Measurements from ENCODE around the gene SLX4. TPM values are rescaled to one million over a fixed set of nuclear protein-coding genes. Genes with fewer than 3 reads are reported as not detected.

The SLX4 gene
- total RNA-seq, 1 experiment from 2014 or later, result 7.0 TPM

DNA sequence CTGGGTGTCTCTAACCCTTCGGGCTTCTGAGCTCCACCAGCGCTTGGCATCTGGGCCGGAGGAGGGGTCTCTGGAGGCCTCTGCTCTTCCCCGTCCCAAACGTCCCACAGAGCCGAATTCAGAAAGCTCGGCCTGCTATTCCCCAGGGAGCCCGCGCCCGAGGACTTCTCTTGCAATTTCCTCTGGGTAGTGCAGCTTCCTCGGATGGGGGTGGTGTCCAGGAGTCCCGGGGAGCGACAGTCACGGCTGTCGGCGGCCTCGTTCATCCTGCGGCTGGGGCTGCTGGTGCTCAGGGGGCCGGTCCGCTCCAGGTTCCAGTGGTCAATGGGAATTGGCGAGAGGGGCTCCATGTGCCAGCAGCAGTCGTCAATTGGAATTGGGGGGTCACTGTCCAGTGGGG, 22.4 kb downstream of the SLX4 start:
- Histone ChIP-seq H3K9me2 (ENCODE audit: insufficient read depth) (no peaks in the 10 kb centered on the region), H4K20me1 (ENCODE audit: insufficient read depth) (no peaks in the 10 kb centered on the region), H3K9ac (ENCODE audit: low read length) (no peak overlapping the region), H3K4me3 (replicated peaks in 1 of 2; ENCODE audit: low read depth in 1 of 2, low read length in 2 of 2) (no peak overlapping the region), H3K27ac (ENCODE audit: low read depth, low read length) (no peak overlapping the region), H3K79me2 (ENCODE audit: insufficient read depth, low read length) (no peaks in the 10 kb centered on the region), H2AFZ (ENCODE audit: low read depth, low read length, poor library complexity, severe bottlenecking) (no peak overlapping the region), H3K9me3 (ENCODE audit: control insufficient read depth in 1 of 2, insufficient read depth in 1 of 2, low read depth in 1 of 2, low read length in 2 of 2) (no peaks in the 10 kb centered on the region), H3K4me2 (ENCODE audit: low read length) (no peak overlapping the region), H3K27me3 (ENCODE audit: insufficient read depth, low read length) (no peaks in the 10 kb centered on the region), H3K4me1 (ENCODE audit: control insufficient read depth in 1 of 2, insufficient read depth in 2 of 2, low read length in 2 of 2) (peaks cover 0 to 4% of the 10 kb centered on the region in 2 experiments; a peak in 1 of 4 replicates), H3K36me3 (ENCODE audit: control insufficient read depth in 1 of 2, insufficient read depth in 2 of 2, low read length in 2 of 2) (no peaks in the 10 kb centered on the region; a peak in 1 of 4 replicates)
- ChIA-PET CTCF (no interaction called here), RAD21 (ENCODE audit: low non-redundant PET in 1 of 2, low total read pairs in 2 of 2, uncharacterized antibody in 2 of 2, unreplicated experiment in 2 of 2) (no interaction called here), POLR2A (no interaction called here)
- intact Hi-C loops (cut with micrococcal nuclease), result no loop called here
- ATAC-seq (no peak), DNase-seq (ENCODE audit: low read depth, low spot score) (no peak)
- BruUV-seq (replicated peaks), result no TSS peak
- TF ChIP-seq SIN3A (IDR thresholded peaks at IDR 0.05; ENCODE audit: low read depth) (no peak), MAX (IDR thresholded peaks at IDR 0.05) (no peak), YY1 (IDR thresholded peaks at IDR 0.05; ENCODE audit: extremely low read depth, insufficient replicate concordance, low read depth, low read length) (no peak), ZNF274 (IDR thresholded peaks at IDR 0.05; ENCODE audit: low read depth, low read length) (no peak), ZFX (IDR thresholded peaks at IDR 0.05) (no peak), POLR2AphosphoS5 (IDR thresholded peaks at IDR 0.05; ENCODE audit: low read depth, low read length) (no peak), ELF1 (IDR thresholded peaks at IDR 0.05; ENCODE audit: borderline replicate concordance, low read depth) (no peak), EZH2phosphoT487 (IDR thresholded peaks at IDR 0.05; ENCODE audit: borderline replicate concordance) (no peak), EGR1 (IDR thresholded peaks at IDR 0.05; ENCODE audit: low read depth) (no peak), RAD21 (IDR thresholded peaks at IDR 0.05; ENCODE audit: low read depth) (no peak), EZH2 (IDR thresholded peaks at IDR 0.05) (no peak), SP1 (IDR thresholded peaks at IDR 0.05; ENCODE audit: low read depth) (no peak), CBX3 (IDR thresholded peaks at IDR 0.05; ENCODE audit: low read depth) (no peak)
- TF ChIP-seq, protein P1, sequence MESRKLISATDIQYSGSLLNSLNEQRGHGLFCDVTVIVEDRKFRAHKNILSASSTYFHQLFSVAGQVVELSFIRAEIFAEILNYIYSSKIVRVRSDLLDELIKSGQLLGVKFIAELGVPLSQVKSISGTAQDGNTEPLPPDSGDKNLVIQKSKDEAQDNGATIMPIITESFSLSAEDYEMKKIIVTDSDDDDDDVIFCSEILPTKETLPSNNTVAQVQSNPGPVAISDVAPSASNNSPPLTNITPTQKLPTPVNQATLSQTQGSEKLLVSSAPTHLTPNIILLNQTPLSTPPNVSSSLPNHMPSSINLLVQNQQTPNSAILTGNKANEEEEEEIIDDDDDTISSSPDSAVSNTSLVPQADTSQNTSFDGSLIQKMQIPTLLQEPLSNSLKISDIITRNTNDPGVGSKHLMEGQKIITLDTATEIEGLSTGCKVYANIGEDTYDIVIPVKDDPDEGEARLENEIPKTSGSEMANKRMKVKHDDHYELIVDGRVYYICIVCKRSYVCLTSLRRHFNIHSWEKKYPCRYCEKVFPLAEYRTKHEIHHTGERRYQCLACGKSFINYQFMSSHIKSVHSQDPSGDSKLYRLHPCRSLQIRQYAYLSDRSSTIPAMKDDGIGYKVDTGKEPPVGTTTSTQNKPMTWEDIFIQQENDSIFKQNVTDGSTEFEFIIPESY (IDR thresholded peaks at IDR 0.05; ENCODE audit: extremely low read depth, insufficient replicate concordance, low read length), result no peak
